B cell (primary cell): Measurements from ENCODE around the gene RMND5A. TPM values are rescaled to one million over a fixed set of nuclear protein-coding genes. Genes with fewer than 3 reads are reported as not detected.

ENCODE experiments used
- ATAC-seq: fragments of 200-7000 bp; cut with Tn5 transposase; one replicate; pipeline ENCODE4 v1.10.0; 2021; ENCODE audit warnings: low read depth, mild to moderate bottlenecking, moderate number of reproducible peaks, moderate library complexity
- CTCF ChIA-PET: fragments of 350-600 bp; sonication (Branson Sonifier 250); formaldehyde crosslinking; loops from one replicate; lab custom pipeline; 2021; ENCODE audit warnings: antibody characterized with exemption, inconsistent platforms; lab: Charles Lee
- POLR2A ChIA-PET: fragments of 350-600 bp; sonication (Branson Sonifier 250); formaldehyde crosslinking; loops from one replicate; lab custom pipeline; 2021; ENCODE audit warnings: antibody characterized with exemption; lab: Charles Lee
- DNase-seq: peaks from one replicate; pipeline ENCODE4 v3.0.0; 2013
- H2AFZ ChIP-seq: 2 replicates; pipeline ENCODE4 v1.6.1; 2012; ENCODE audit warnings: mild to moderate bottlenecking, low read depth, low read length; ENCODE audit not compliant: insufficient read depth, poor library complexity, severe bottlenecking
- H3K27ac ChIP-seq, 2 donors: 1 replicate in 1 of 2; 2 replicates in 1 of 2; pipeline ENCODE4 v1.5.1; 2012 to 2013; ENCODE audit warnings: low read length in 2 of 2, mild to moderate bottlenecking in 2 of 2, moderate library complexity in 1 of 2
- H3K27me3 ChIP-seq, 4 experiments: fragments of 200-600 bp in 1 of 4; sonication (generic) in 1 of 4; replicated peaks in 1 of 4; 1 replicate in 2 of 4; 2 replicates in 2 of 4; pipeline versions ENCODE4 v1.6.1 to v1.7.0; 2013 to 2016; ENCODE audit warnings: low read length in 3 of 4, mild to moderate bottlenecking in 2 of 4, mixed read lengths in 1 of 4, moderate library complexity in 1 of 4; ENCODE audit not compliant: insufficient read depth in 4 of 4, control insufficient read depth in 3 of 4; ENCODE audit errors: control extremely low read depth in 1 of 4
- H3K36me3 ChIP-seq, 2 experiments: replicated peaks in 1 of 2; 1 replicate in 1 of 2; 2 replicates in 1 of 2; pipeline versions ENCODE4 v1.6.1 to v1.7.1; 2013; ENCODE audit warnings: low read length in 1 of 2; ENCODE audit not compliant: insufficient read depth in 2 of 2, control insufficient read depth in 1 of 2; ENCODE audit errors: control extremely low read depth in 1 of 2, extremely low read depth in 1 of 2
- H3K4me1 ChIP-seq, 2 donors: fragments of 200-600 bp in 1 of 2; sonication (generic) in 1 of 2; 1 replicate in 1 of 2; 2 replicates in 1 of 2; pipeline versions ENCODE4 v1.5.1 to v1.6.1; 2013 to 2017; ENCODE audit warnings: low read length in 2 of 2; ENCODE audit not compliant: control insufficient read depth in 2 of 2, insufficient read depth in 2 of 2
- H3K4me2 ChIP-seq: replicated peaks from 2 replicates; pipeline ENCODE3; 2012; ENCODE audit warnings: mild to moderate bottlenecking, low read depth, low read length; ENCODE audit not compliant: poor library complexity, severe bottlenecking
- H3K4me3 ChIP-seq, 5 experiments: fragments of 200-600 bp in 1 of 5; sonication (generic) in 1 of 5; 1 replicate in 3 of 5; 2 replicates in 2 of 5; pipeline versions ENCODE4 v1.5.1 to v1.7.0; 2011 to 2016; ENCODE audit warnings: low read length in 4 of 5, mild to moderate bottlenecking in 4 of 5, low read depth in 2 of 5, control low read depth in 1 of 5, moderate library complexity in 1 of 5; ENCODE audit not compliant: insufficient read depth in 1 of 5; ENCODE audit errors: control extremely low read depth in 1 of 5, extremely low read depth in 1 of 5
- H3K79me2 ChIP-seq: fragments of 200-600 bp; sonication (generic); one replicate; pipeline ENCODE4 v1.6.0; 2016; ENCODE audit warnings: low read length; ENCODE audit not compliant: control insufficient read depth, insufficient read depth
- H3K9ac ChIP-seq: fragments of 200-600 bp; sonication (generic); 2 replicates; pipeline ENCODE4 v1.6.1; 2017; ENCODE audit warnings: mild to moderate bottlenecking, low read length, moderate library complexity
- H3K9me3 ChIP-seq, 3 donors: one replicate each; pipeline versions ENCODE4 v1.6.1 to v1.7.1; 2013; ENCODE audit warnings: low read length in 2 of 3; ENCODE audit not compliant: control insufficient read depth in 2 of 3, insufficient read depth in 1 of 3; ENCODE audit errors: control extremely low read depth in 1 of 3
- H4K20me1 ChIP-seq: 2 replicates; pipeline ENCODE4 v1.6.0; 2012; ENCODE audit warnings: mild to moderate bottlenecking, low read length; ENCODE audit not compliant: insufficient read depth, control insufficient read depth, poor library complexity, severe bottlenecking
- H3K27ac Mint-ChIP-seq: one replicate; pipeline ENCODE4 v1.8.0; 2021; ENCODE audit warnings: mixed read lengths
- H3K27me3 Mint-ChIP-seq: one replicate; pipeline ENCODE4 v1.8.0; 2021; ENCODE audit warnings: mixed read lengths
- H3K4me1 Mint-ChIP-seq: one replicate; pipeline ENCODE4 v1.8.0; 2021; ENCODE audit warnings: mixed read lengths
- H3K4me3 Mint-ChIP-seq: one replicate; pipeline ENCODE4 v1.8.0; 2021; ENCODE audit warnings: mixed read lengths
- H3K9me3 Mint-ChIP-seq: one replicate; pipeline ENCODE4 v1.8.0; 2022; ENCODE audit warnings: mixed read lengths; ENCODE audit not compliant: insufficient read depth
- EZH2 ChIP-seq: IDR thresholded peaks from 2 replicates; pipeline ENCODE4 v1.6.1; 2012; ENCODE audit warnings: borderline replicate concordance, low read depth, mild to moderate bottlenecking, moderate library complexity, low read length; ENCODE audit not compliant: insufficient read depth, poor library complexity, severe bottlenecking
- WGBS: methylation state at CpG from one replicate; pipeline ENCODE4 v1.1.5; 2013; ENCODE audit warnings: missing lambda C conversion rate; ENCODE audit not compliant: insufficient coverage; 5-methylcytosine and 5-hydroxymethylcytosine counted together
- intact Hi-C: fragments of 100-400 bp; cut with micrococcal nuclease; formaldehyde crosslinking; loops from one replicate; pipeline ENCODE4 v1.10.0; 2022
- polyA plus RNA-seq: library from polyadenylated mRNA; depleted of rRNA; stranded (reverse); fragments of >200 nt; gene quantifications from 2 replicates; pipeline ENCODE4 v1.2.3, GENCODE V29; 2012
- total RNA-seq, 2 donors: library from RNA; stranded (reverse); fragments of 120-200 nt in 1 of 2; gene quantifications; 1 replicate in 1 of 2; 2 replicates in 1 of 2; pipeline versions ENCODE4 v1.2.3 to v1.2.4, GENCODE V29; 2013 to 2022
- TF ChIP-seq, protein P1 (sequence below): fragments of 200-600 bp; IDR thresholded peaks from one replicate; pipeline ENCODE4 v1.8.0; 2022; ENCODE audit warnings: antibody characterized with exemption, mild to moderate bottlenecking

RMND5A gene
- total and polyA plus RNA-seq, 2 donors (not counting 1 experiment from before 2014, with no cell fraction given), result 13.0 to 33.7 TPM

DNA sequence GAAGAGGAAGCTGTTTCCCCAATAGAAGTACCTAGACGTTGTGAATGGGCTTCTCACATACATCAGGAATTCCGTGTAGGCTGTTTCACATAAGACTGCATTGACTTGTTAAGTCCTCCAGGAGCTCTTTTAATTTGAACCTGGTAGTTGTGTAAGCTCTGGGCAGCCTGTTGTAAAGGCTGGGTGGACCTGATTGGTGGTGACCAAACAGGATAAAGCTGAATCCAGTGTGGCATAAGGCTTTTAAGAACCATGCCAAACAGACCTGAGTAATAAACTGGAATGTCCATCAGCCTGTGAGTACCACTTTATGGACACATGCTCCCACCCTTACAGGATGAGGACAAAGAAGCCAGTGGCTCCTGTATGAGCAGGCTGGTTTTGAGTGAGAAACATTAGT lies 24.1 kb downstream of the RMND5A start:
- peaks cover 2 to 13% of the 10 kb centered on the region in 2 experiments for H3K36me3 ChIP-seq
- H4K20me1 ChIP-seq, result peaks cover 46% of the 10 kb centered on the region
- Mint-ChIP-seq H3K27me3 (no peaks in the 10 kb centered on the region), H3K4me1 (peaks cover 42% of the 10 kb centered on the region), H3K4me3 (no peak overlapping the region), H3K27ac (no peak overlapping the region), H3K9me3 (no peaks in the 10 kb centered on the region)
- H3K9me3 ChIP-seq, result no peaks in the 10 kb centered on the region
- TF ChIP-seq, protein P1, sequence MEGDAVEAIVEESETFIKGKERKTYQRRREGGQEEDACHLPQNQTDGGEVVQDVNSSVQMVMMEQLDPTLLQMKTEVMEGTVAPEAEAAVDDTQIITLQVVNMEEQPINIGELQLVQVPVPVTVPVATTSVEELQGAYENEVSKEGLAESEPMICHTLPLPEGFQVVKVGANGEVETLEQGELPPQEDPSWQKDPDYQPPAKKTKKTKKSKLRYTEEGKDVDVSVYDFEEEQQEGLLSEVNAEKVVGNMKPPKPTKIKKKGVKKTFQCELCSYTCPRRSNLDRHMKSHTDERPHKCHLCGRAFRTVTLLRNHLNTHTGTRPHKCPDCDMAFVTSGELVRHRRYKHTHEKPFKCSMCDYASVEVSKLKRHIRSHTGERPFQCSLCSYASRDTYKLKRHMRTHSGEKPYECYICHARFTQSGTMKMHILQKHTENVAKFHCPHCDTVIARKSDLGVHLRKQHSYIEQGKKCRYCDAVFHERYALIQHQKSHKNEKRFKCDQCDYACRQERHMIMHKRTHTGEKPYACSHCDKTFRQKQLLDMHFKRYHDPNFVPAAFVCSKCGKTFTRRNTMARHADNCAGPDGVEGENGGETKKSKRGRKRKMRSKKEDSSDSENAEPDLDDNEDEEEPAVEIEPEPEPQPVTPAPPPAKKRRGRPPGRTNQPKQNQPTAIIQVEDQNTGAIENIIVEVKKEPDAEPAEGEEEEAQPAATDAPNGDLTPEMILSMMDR, result no peak
- no peak for TF ChIP-seq EZH2
- WGBS, result no CpG with 5 or more reads among the region's 2 CpGs
- H3K27me3 ChIP-seq, result no peaks in the 10 kb centered on the region
- ATAC-seq, result no peak
- ChIA-PET POLR2A (no interaction called here), CTCF (no interaction called here)
- no peak overlapping the region for H3K27ac ChIP-seq
- DNase-seq, result no peak
- H2AFZ ChIP-seq, result no peak overlapping the region
- H3K4me1 ChIP-seq, result peaks cover 5 to 12% of the 10 kb centered on the region in 2 donors
- no peak overlapping the region for H3K4me2 ChIP-seq
- intact Hi-C loops, result no loop called here
- no peak overlapping the region for H3K9ac ChIP-seq
- H3K79me2 ChIP-seq, result peaks cover 58% of the 10 kb centered on the region
- no peak overlapping the region for H3K4me3 ChIP-seq

DNA sequence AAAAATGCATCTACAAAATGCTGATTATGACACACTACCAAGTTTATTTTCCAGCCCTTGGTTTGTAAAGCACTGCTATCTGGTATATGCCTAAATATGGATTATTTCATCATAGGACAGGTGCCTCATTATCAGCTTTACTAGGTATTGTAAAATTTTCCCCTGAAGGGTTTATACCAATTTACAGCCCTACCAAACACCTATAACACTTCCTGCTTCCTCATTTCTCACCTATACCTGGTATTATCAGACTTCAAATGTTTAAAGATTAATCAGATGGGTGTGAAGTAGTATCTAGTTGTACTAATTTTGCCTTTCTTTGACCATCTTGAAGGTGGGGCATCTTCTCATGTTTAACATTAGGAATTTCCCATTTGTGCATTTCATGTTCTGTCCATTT lies 26.8 kb downstream of the RMND5A start:
- H3K4me3 ChIP-seq, result no peak overlapping the region
- no peaks in the 10 kb centered on the region for H3K27me3 ChIP-seq
- ChIA-PET CTCF (no interaction called here), POLR2A (no interaction called here)
- peaks cover 0 to 7% (median 3%) of the 10 kb centered on the region in 3 donors for H3K9me3 ChIP-seq
- H3K4me1 ChIP-seq, result peaks cover 5 to 12% of the 10 kb centered on the region in 2 donors
- no peak overlapping the region for H3K4me2 ChIP-seq
- no peak overlapping the region for H2AFZ ChIP-seq
- intact Hi-C loops, result no loop called here
- Mint-ChIP-seq H3K4me1 (peaks cover 53% of the 10 kb centered on the region), H3K4me3 (no peak overlapping the region), H3K27me3 (no peaks in the 10 kb centered on the region), H3K9me3 (peaks cover 5% of the 10 kb centered on the region), H3K27ac (peak overlapping the region; percentile 44)
- TF ChIP-seq, protein P1, result no peak
- TF ChIP-seq EZH2, result no peak
- no peak for DNase-seq
- no peak for ATAC-seq
- H3K79me2 ChIP-seq, result peaks cover 86% of the 10 kb centered on the region
- peaks cover 59% of the 10 kb centered on the region for H4K20me1 ChIP-seq
- H3K36me3 ChIP-seq, result peaks cover 4 to 30% of the 10 kb centered on the region in 2 experiments
- peak overlapping the region in 1 of 2 donors; percentile 39 for H3K27ac ChIP-seq
- H3K9ac ChIP-seq, result no peak overlapping the region
